Activated CD8-positive, alpha-beta T cell treated with anti-CD3 and anti-CD28 coated beads for 36 hours (primary cell): Measurements from ENCODE around the gene ROPN1. TPM values are rescaled to one million over a fixed set of nuclear protein-coding genes. Genes with fewer than 3 reads are reported as not detected.

Source experiments
- ATAC-seq: fragments of 200-7000 bp; cut with Tn5 transposase; one replicate; pipeline ENCODE4 v1.10.0; 2021; ENCODE audit warnings: mild to moderate bottlenecking, moderate library complexity
- CTCF ChIA-PET: fragments of 350-600 bp; sonication (Branson Sonifier 250); formaldehyde crosslinking; loops from one replicate; lab custom pipeline; 2021; ENCODE audit warnings: antibody characterized with exemption; lab: Charles Lee
- POLR2A ChIA-PET: fragments of 350-600 bp; sonication (Branson Sonifier 250); formaldehyde crosslinking; loops from one replicate; lab custom pipeline; 2021; ENCODE audit warnings: antibody characterized with exemption; lab: Charles Lee
- DNase-seq: peaks from one replicate; pipeline ENCODE4 v3.0.0-alpha.2; 2020
- H3K27ac Mint-ChIP-seq: one replicate; pipeline ENCODE4 v1.8.0; 2021; ENCODE audit warnings: mild to moderate bottlenecking, mixed read lengths
- H3K27me3 Mint-ChIP-seq: one replicate; pipeline ENCODE4 v1.8.0; 2021; ENCODE audit warnings: mixed read lengths
- H3K36me3 Mint-ChIP-seq: one replicate; pipeline ENCODE4 v1.8.0; 2021; ENCODE audit warnings: low read depth, mixed read lengths
- H3K4me1 Mint-ChIP-seq: one replicate; pipeline ENCODE4 v1.8.0; 2021; ENCODE audit warnings: low read depth, mixed read lengths
- H3K4me3 Mint-ChIP-seq: one replicate; pipeline ENCODE4 v1.8.0; 2021; ENCODE audit warnings: mild to moderate bottlenecking, moderate library complexity, mixed read lengths
- H3K9me3 Mint-ChIP-seq: one replicate; pipeline ENCODE4 v1.8.0; 2021; ENCODE audit warnings: mixed read lengths
- CTCF ChIP-seq: fragments of 200-600 bp; IDR thresholded peaks from one replicate; pipeline ENCODE4 v1.8.0; 2022; ENCODE audit warnings: antibody characterized with exemption, mild to moderate bottlenecking
- intact Hi-C: fragments of 100-400 bp; cut with micrococcal nuclease; formaldehyde crosslinking; loops from one replicate; pipeline ENCODE4 v1.10.0; 2022
- total RNA-seq, 2 experiments: library from RNA; stranded (reverse); gene quantifications; one replicate each; pipeline ENCODE4 v1.2.3, GENCODE V29; 2021

ROPN1 gene
- total RNA-seq, 2 experiments from 2014 or later, result not detected

- DNase-seq (peak; percentile 83), ATAC-seq (peak; percentile 93)
- Mint-ChIP-seq H3K9me3 (no peaks in the 10 kb centered on the region), H3K27ac (peak within 1 kb of the TSS; percentile 92), H3K27me3 (peaks cover 3% of the 10 kb centered on the region), H3K36me3 (no peaks in the 10 kb centered on the region), H3K4me3 (peak within 1 kb of the TSS; percentile 96), H3K4me1 (peaks cover 26% of the 10 kb centered on the region)
- intact Hi-C loops, result no loop called here
- ChIA-PET CTCF (interaction anchor here (1.0 kb wide), 1 partner anchor 20 kb away, joined by 3 read pairs; no protein-coding TSS in a partner anchor), POLR2A (no interaction called here)
- TF ChIP-seq CTCF, result no peak
Observed at GRCh38 chr3:123960781-123961507, 31.0 kb downstream of the ROPN1 start, which contains the start of gene CCDC14. Gene CCDC14, minus strand, starts transcription at chr3:123961229. Its CDS starts 56 bp downstream, at chr3:123961173.

- ChIA-PET CTCF (no interaction called here), POLR2A (no interaction called here)
- H3K36me3 Mint-ChIP-seq, result peaks cover 29% of the 10 kb centered on the region
- intact Hi-C loops, result no loop called here
- H3K27ac Mint-ChIP-seq, result no peak overlapping the region
- H3K4me1 Mint-ChIP-seq, result peaks cover 10% of the 10 kb centered on the region
- no peak for ATAC-seq
- no peak overlapping the region for H3K4me3 Mint-ChIP-seq
- no peak for DNase-seq
- H3K9me3 Mint-ChIP-seq, result no peaks in the 10 kb centered on the region
- no peaks in the 10 kb centered on the region for H3K27me3 Mint-ChIP-seq
- TF ChIP-seq CTCF, result no peak
Observed at GRCh38 chr3:123953735-123954134, 38.2 kb downstream of the ROPN1 start.

DNA sequence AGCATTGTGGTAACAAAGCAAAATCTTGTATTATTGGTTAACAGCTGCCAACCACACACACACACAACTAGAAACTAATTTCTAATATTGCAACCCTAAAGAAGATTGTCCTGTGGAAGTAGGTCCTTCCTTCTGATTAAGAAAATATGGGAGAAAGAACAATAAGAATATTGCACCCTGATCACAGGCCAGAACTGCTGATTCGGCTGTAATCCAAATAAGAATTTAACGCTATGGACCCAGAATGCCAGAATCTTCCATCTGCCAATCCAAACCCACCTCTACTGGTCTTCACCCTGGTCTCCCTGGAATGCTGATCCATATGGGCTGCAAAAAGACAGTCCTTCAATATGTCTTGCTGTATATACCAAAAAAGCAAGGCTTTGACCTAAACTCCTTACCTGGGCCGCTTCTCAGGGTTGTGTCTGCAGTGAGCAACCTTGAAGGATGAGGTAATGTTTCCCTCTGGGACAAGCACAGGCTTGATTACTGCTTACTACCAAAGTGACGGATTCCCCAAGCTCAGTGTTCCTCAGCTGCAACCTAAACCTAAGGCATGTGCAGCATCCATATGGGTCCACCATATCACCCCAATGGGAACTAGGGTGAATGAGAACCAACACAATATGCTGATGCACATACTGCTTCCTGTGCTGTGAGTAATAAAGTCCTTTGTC lies 38.9 kb downstream of the ROPN1 start:
- TF ChIP-seq CTCF, result no peak
- no peak for DNase-seq
- POLR2A ChIA-PET, result interaction anchor here (0.5 kb wide), 1 partner anchor 30 kb away, joined by 4 read pairs; no protein-coding TSS in a partner anchor
- no peak for ATAC-seq
- intact Hi-C loops, result no loop called here
- H3K4me3 Mint-ChIP-seq, result no peak overlapping the region
- H3K4me1 Mint-ChIP-seq, result peaks cover 4% of the 10 kb centered on the region
- CTCF ChIA-PET, result no interaction called here
- peaks cover 29% of the 10 kb centered on the region for H3K36me3 Mint-ChIP-seq
- no peaks in the 10 kb centered on the region for H3K27me3 Mint-ChIP-seq
- no peaks in the 10 kb centered on the region for H3K9me3 Mint-ChIP-seq
- no peak overlapping the region for H3K27ac Mint-ChIP-seq

DNA sequence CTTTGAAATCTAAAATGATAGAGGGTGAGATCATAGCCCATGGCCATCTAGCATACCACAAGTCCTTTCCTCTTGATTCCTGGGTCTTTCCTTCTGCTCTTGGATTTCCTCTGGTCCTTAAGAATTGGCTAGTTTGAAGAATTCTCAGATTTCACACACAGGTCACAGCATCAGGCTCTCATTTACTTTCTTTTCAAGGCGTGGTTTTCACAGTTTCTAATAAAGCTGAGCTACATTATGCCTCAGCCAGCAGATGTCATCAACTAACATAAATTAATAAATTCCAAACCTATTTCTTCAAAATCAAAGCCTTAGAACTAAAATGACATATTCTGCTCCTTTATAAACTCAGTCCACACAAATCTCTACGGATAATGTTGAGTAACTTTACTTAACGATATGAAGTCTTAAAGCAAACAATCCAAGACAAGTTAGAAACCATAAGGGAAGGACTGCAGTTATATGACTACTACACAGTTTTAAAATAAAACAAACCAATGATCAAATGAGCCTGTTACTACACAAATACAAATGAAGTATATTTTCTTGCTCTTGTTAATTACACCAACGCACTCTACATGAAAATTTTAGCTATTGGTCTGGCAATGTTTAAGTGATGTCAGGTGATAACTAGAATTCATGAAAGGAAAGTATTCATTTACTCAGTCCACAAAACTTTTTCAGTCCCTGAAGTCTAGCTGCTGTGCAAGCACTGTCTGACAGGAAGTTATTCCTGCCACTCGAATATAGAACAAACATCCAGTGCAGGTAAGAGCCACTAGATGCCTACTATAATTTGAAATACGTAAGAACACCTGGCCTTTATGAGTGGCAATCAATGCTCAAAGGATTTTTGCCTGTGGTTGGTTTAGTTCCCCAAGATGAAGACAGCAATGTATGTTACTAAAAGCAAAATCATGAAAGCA lies 40.1 kb downstream of the ROPN1 start:
- POLR2A ChIA-PET, result no interaction called here
- no peak for TF ChIP-seq CTCF
- Mint-ChIP-seq H3K4me3 (no peak overlapping the region), H3K36me3 (peaks cover 32% of the 10 kb centered on the region), H3K27ac (no peak overlapping the region), H3K9me3 (no peaks in the 10 kb centered on the region), H3K4me1 (peaks cover 1% of the 10 kb centered on the region), H3K27me3 (no peaks in the 10 kb centered on the region)
- intact Hi-C loops, result no loop called here
- CTCF ChIA-PET, result no interaction called here
- no peak for ATAC-seq
- no peak for DNase-seq
